ENCODE data around the gene EXOSC9. TPM values are rescaled to one million over a fixed set of nuclear protein-coding genes. Genes with fewer than 3 reads are reported as not detected.

Gene EXOSC9
- total RNA-seq, 6 experiments from 2014 or later = 30.5 to 57.2 (median 49.4) TPM

- H3K27ac Mint-ChIP-seq = no peak overlapping the region
- no peak for DNase-seq
- H3K4me3 Mint-ChIP-seq = no peak overlapping the region
- no peak for TF ChIP-seq CTCF (IDR thresholded peaks at IDR 0.05)
- peaks cover 4% of the 10 kb centered on the region; the same call in 1 of the 2 replicates for H3K36me3 Mint-ChIP-seq (ENCODE audit: low read depth)
- no peaks in the 10 kb centered on the region for H3K9me3 Mint-ChIP-seq
- H3K27me3 Mint-ChIP-seq (ENCODE audit: insufficient read depth) = no peaks in the 10 kb centered on the region; the same call in 1 of the 2 replicates
- H3K4me1 Mint-ChIP-seq (ENCODE audit: low read depth) = peaks cover 77% of the 10 kb centered on the region
These were observed 8.2 kb upstream of the EXOSC9 start for GRCh38 chr4:121792966-121793365.

- Mint-ChIP-seq H3K4me3 (no peak overlapping the region), H3K36me3 (ENCODE audit: low read depth) (no peaks in the 10 kb centered on the region), H3K27ac (no peak overlapping the region), H3K4me1 (ENCODE audit: low read depth) (peaks cover 69% of the 10 kb centered on the region), H3K27me3 (ENCODE audit: insufficient read depth) (no peaks in the 10 kb centered on the region), H3K9me3 (no peaks in the 10 kb centered on the region)
- no peak for DNase-seq
- no peak for TF ChIP-seq CTCF (IDR thresholded peaks at IDR 0.05)
These were observed 6.5 kb upstream of the EXOSC9 start for GRCh38 chr4:121794505-121795188.

GRCh38 chr4:121796283-121796682 is 4.8 kb upstream of the EXOSC9 start:
- H3K4me3 Mint-ChIP-seq = no peak overlapping the region
- H3K36me3 Mint-ChIP-seq (ENCODE audit: low read depth) = peaks cover under 1% of the 10 kb centered on the region
- no peak for DNase-seq
- no peak overlapping the region for H3K27ac Mint-ChIP-seq
- peaks cover 67% of the 10 kb centered on the region for H3K4me1 Mint-ChIP-seq (ENCODE audit: low read depth)
- no peak for TF ChIP-seq CTCF (IDR thresholded peaks at IDR 0.05)
- 0 out of 2 replicates have a peak, but pooled peaks cover 3% of the 10 kb centered on the region for H3K27me3 Mint-ChIP-seq (ENCODE audit: insufficient read depth)
- H3K9me3 Mint-ChIP-seq = no peaks in the 10 kb centered on the region

- no peak for DNase-seq
- Mint-ChIP-seq H3K27ac (peak overlapping the region; percentile 10; the same call in 1 of the 2 replicates), H3K4me3 (peak overlapping the region; percentile 1; the same call in 1 of the 2 replicates), H3K4me1 (ENCODE audit: low read depth) (peaks cover 63% of the 10 kb centered on the region), H3K27me3 (ENCODE audit: insufficient read depth) (peaks cover 3% of the 10 kb centered on the region; the same call in 1 of the 2 replicates), H3K9me3 (no peaks in the 10 kb centered on the region), H3K36me3 (ENCODE audit: low read depth) (peaks cover 18% of the 10 kb centered on the region)
- TF ChIP-seq CTCF (IDR thresholded peaks at IDR 0.05) = no peak
These were observed 1.8 kb upstream of the EXOSC9 start for GRCh38 chr4:121799208-121799823.

- TF ChIP-seq CTCF (IDR thresholded peaks at IDR 0.05) = no peak
- H3K27ac Mint-ChIP-seq = peak overlapping the region; percentile 10; the same call in 1 of the 2 replicates
- H3K4me3 Mint-ChIP-seq = no peak overlapping the region; the same call in 1 of the 2 replicates
These were observed 1.1 kb upstream of the EXOSC9 start for GRCh38 chr4:121799867-121800501.

More at GRCh38 chr4:121799867-121800501, 1.1 kb upstream of the EXOSC9 start:
- Mint-ChIP-seq H3K4me1 (ENCODE audit: low read depth) (peaks cover 62% of the 10 kb centered on the region), H3K36me3 (ENCODE audit: low read depth) (peaks cover 25% of the 10 kb centered on the region), H3K27me3 (ENCODE audit: insufficient read depth) (peaks cover 3% of the 10 kb centered on the region; the same call in 1 of the 2 replicates), H3K9me3 (no peaks in the 10 kb centered on the region)
- no peak for DNase-seq
